ENCODE data around the gene SVEP1.

SVEP1 gene

GRCh38 chr9:110520120-110520701, 59.3 kb downstream of the SVEP1 start:
- no peak for FAIRE-seq

- FAIRE-seq, result no peak
Measured at GRCh38 chr9:110517483-110517882, 62.1 kb downstream of the SVEP1 start.

GRCh38 chr9:110514897-110515296, 64.6 kb downstream of the SVEP1 start:
- FAIRE-seq, result no peak

GRCh38 chr9:110512817-110513216, 66.7 kb downstream of the SVEP1 start:
- no peak for FAIRE-seq

- FAIRE-seq, result no peak
Measured at GRCh38 chr9:110509792-110510191, 69.7 kb downstream of the SVEP1 start.

GRCh38 chr9:110502842-110503241, 76.7 kb downstream of the SVEP1 start:
- no peak for FAIRE-seq

- FAIRE-seq, result no peak
Measured at GRCh38 chr9:110499608-110500007, 79.9 kb downstream of the SVEP1 start.

- FAIRE-seq, result peak; percentile 59
Measured at GRCh38 chr9:110487196-110487595, 92.3 kb downstream of the SVEP1 start.

GRCh38 chr9:110486218-110486617, 93.3 kb downstream of the SVEP1 start:
- no peak for FAIRE-seq

- FAIRE-seq, result no peak
Measured at GRCh38 chr9:110479481-110479880, 100.1 kb downstream of the SVEP1 start.

GRCh38 chr9:110476251-110476650, 103.3 kb downstream of the SVEP1 start:
- no peak for FAIRE-seq

GRCh38 chr9:110472111-110472510, 107.4 kb downstream of the SVEP1 start:
- no peak for FAIRE-seq

- no peak for FAIRE-seq
Measured at GRCh38 chr9:110468950-110469349, 110.6 kb downstream of the SVEP1 start.

- no peak for FAIRE-seq
Measured at GRCh38 chr9:110465190-110465589, 114.4 kb downstream of the SVEP1 start.

GRCh38 chr9:110464321-110464720, 115.2 kb downstream of the SVEP1 start:
- FAIRE-seq, result no peak

- no peak for FAIRE-seq
Measured at GRCh38 chr9:110463499-110463898, 116.0 kb downstream of the SVEP1 start.

- FAIRE-seq, result no peak
Measured at GRCh38 chr9:110457245-110457644, 122.3 kb downstream of the SVEP1 start.

GRCh38 chr9:110456681-110457080, 122.9 kb downstream of the SVEP1 start:
- FAIRE-seq, result no peak

GRCh38 chr9:110455860-110456259, 123.7 kb downstream of the SVEP1 start:
- FAIRE-seq, result no peak

- peak; percentile 97 for FAIRE-seq
Measured at GRCh38 chr9:110452227-110452801, 127.2 kb downstream of the SVEP1 start.

- no peak for FAIRE-seq
Measured at GRCh38 chr9:110451726-110452125, 127.8 kb downstream of the SVEP1 start.

GRCh38 chr9:110447476-110447875, 132.1 kb downstream of the SVEP1 start:
- no peak for FAIRE-seq

GRCh38 chr9:110446171-110446570, 133.4 kb downstream of the SVEP1 start:
- FAIRE-seq, result no peak

GRCh38 chr9:110444911-110445310, 134.6 kb downstream of the SVEP1 start:
- FAIRE-seq, result no peak

- no peak for FAIRE-seq
Measured at GRCh38 chr9:110443866-110444220, 135.7 kb downstream of the SVEP1 start.
